ENCODE results near the gene GPR65.

DNA sequence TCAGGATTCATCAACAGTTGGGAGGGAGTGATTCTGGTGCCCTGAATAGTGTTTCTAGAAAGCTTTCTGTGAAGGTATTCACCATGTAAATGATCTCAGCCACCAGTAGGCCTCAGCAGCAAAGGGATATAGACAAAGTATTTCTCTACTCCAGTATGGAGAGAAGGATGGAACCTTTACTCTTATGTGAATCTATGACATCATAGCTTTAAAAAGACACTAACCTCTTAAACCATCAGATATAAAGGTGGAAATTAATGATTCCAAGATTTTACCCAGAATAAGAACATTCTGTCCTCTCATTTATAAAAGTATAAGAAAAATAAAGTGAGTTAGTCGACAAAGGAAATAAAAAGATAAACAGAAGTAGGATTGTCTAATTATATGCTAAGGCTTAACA is 4.6 kb downstream of the GPR65 start:
- TF ChIP-seq, protein P1, sequence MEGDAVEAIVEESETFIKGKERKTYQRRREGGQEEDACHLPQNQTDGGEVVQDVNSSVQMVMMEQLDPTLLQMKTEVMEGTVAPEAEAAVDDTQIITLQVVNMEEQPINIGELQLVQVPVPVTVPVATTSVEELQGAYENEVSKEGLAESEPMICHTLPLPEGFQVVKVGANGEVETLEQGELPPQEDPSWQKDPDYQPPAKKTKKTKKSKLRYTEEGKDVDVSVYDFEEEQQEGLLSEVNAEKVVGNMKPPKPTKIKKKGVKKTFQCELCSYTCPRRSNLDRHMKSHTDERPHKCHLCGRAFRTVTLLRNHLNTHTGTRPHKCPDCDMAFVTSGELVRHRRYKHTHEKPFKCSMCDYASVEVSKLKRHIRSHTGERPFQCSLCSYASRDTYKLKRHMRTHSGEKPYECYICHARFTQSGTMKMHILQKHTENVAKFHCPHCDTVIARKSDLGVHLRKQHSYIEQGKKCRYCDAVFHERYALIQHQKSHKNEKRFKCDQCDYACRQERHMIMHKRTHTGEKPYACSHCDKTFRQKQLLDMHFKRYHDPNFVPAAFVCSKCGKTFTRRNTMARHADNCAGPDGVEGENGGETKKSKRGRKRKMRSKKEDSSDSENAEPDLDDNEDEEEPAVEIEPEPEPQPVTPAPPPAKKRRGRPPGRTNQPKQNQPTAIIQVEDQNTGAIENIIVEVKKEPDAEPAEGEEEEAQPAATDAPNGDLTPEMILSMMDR (IDR thresholded peaks at IDR 0.05; ENCODE audit: insufficient read depth, low read depth, low read length): no peak
- TF ChIP-seq EZH2 (IDR thresholded peaks at IDR 0.05; ENCODE audit: insufficient read depth, low read length): no peak
